ENCODE measurements around the gene THUMPD2. TPM values are rescaled to one million over a fixed set of nuclear protein-coding genes. Genes with fewer than 3 reads are reported as not detected.

Gene THUMPD2
- total RNA-seq, 4 donors from 2014 or later: 6.2 to 18.6 (median 11.8) TPM

DNA sequence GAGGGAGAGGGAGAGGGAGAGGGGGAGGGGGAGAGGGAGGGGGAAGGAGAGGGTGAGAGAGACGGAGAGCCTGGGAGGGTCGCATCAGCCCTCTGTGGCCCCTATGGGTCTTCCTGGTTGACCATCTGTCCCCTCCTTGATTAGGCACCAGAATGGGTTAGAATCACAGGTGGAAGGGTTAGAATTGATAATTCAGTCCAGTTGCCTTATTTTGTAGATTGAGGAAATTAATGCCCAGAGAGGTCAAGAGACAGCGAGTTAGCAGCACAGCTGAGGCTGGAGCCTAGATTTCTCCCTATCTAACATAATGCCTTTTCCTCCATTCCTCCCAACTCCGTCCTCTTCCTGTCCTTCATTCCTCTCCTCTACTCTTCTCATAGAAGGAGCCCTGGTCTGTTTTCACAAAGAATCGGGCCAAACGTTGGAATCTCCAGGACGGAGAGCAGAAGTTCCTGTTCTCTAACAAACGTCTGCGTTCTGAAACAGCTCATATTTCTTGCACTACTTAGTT, 338 bp upstream of the THUMPD2 start:
- no peak for TF ChIP-seq CTCF (IDR thresholded peaks at IDR 0.05; ENCODE audit: low read depth)

DNA sequence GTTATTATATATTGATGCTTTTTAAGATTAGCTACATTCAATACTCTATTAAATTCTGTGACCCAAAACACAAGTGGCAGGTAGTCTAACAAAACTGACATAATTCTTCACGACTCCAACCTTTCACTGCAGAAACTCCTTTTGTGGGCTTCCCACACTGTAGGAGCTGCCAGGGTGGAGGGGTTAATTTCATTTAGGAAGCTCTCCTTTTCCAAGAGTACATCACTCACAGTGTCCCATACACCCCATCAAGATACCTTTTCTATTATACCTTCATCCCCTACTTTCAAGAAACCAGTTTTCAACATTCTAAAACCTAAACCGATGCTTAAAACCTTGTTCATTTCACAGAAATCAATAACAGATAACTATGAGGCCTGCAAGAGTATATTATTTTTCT, 825 bp downstream of the THUMPD2 start:
- TF ChIP-seq CTCF (IDR thresholded peaks at IDR 0.05; ENCODE audit: low read depth): no peak

- TF ChIP-seq CTCF (IDR thresholded peaks at IDR 0.05; ENCODE audit: low read depth): no peak
These were observed 6.3 kb downstream of the THUMPD2 start for GRCh38 chr2:39772812-39773152.

DNA sequence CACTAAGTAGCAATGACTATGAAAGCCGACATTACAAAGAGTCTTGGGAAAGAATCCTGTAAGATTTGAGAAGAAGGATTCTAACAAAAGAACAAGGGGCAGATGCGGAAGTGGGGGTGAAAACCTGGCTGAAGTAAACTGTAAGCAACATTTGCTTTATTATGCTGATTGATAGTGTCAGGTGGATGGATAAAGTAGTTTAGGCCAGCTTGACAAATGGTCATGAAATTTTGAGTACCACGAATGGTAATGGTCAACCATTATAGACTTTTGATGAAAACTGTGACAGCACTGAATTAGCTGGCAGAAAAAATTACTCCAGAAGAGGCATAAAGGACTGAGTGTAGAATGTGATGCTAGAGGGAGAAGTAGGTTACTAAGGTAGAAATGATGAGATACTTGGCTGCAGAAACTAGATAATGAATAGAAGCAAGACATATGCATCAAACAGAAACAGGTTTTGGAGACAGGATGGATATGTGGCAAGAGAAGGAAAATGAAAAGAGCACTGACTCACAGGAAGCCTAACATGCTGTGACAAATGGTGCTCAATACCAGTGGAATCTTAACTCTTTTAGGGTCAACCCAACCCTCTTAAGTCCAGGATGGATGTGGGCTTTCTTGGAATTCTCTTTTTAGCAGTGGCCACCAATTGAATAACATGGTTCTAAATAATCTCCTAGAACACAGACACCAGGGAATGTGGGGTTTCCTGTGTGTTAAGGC, 6.8 kb downstream of the THUMPD2 start:
- no peak for TF ChIP-seq CTCF (IDR thresholded peaks at IDR 0.05; ENCODE audit: low read depth)

GRCh38 chr2:39762448-39762847, 16.6 kb downstream of the THUMPD2 start:
- no peak for TF ChIP-seq CTCF (IDR thresholded peaks at IDR 0.05; ENCODE audit: low read depth)

DNA sequence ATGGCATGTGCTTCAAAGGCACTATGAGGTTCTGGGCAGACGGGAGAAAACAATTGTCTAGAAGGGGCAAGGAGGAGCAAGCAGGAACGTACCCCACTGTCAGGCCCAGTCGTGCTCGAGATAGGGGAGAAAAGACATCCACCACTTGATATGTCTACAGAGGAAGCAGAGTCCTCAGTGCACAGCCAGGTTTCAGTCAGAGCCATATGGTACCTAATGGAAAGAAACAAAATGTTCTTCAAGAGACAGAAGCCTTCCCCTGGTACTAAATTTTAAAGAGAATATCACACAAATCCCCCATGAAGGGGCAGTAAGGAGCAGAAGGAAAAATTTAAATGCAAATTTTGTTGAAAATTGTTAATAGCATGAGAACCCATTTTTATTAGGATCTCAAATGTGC, 21.9 kb downstream of the THUMPD2 start:
- no peak for TF ChIP-seq CTCF (IDR thresholded peaks at IDR 0.05; ENCODE audit: low read depth)

DNA sequence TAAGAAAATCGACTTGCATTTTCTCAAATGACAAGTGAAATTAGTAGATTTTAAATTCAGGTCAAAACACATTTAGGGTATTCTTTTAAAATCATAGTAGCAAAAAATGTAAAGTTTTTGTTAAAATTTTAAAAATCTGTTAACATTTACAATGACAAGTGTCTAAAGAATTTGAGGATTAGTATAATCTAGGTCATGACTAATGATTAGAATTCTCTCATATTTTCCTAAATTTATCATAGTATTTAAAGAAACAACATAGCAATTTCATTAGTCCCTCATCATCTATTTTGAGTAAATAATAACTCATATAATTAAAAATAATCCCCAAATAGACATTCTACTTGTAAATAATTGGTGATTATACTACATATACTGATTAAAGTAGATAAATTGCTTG, 23.6 kb downstream of the THUMPD2 start:
- TF ChIP-seq CTCF (IDR thresholded peaks at IDR 0.05; ENCODE audit: low read depth): no peak

All from subcutaneous adipose tissue (tissue), 4 donors.